H1 (cell line): ENCODE measurements around the gene GLRX5. TPM values are rescaled to one million over a fixed set of nuclear protein-coding genes. Genes with fewer than 3 reads are reported as not detected.

Source experiments
- CTCF ChIA-PET: fragments of 300-600 bp; sonication (Branson Sonifier 250); formaldehyde crosslinking; loops from one replicate; lab custom pipeline; 2021; ENCODE audit not compliant: partially characterized antibody; lab: Charles Lee
- POLR2A ChIA-PET: fragments of 300-600 bp; sonication (Branson Sonifier 250); formaldehyde crosslinking; loops from one replicate; lab custom pipeline; 2021; ENCODE audit warnings: inconsistent platforms; ENCODE audit not compliant: partially characterized antibody; lab: Charles Lee
- DNase-seq, 2 experiments: peaks; one replicate each; pipeline versions ENCODE4 v3.0.0 to v3.0.0-alpha.2; 2010 to 2022; ENCODE audit warnings: low spot score in 2 of 2, low read depth in 1 of 2, mixed read lengths in 1 of 2
- FAIRE-seq: peaks from 2 replicates; lab custom pipeline; 2011; peaks lifted over from hg19 to GRCh38; lab: Jason Lieb, UNC
- H2AFZ ChIP-seq: 2 replicates; pipeline ENCODE4 v1.8.1; 2012; ENCODE audit warnings: low read length, inconsistent platforms
- H2AK5ac ChIP-seq: 2 replicates; pipeline ENCODE4 v1.6.1; 2013; ENCODE audit warnings: low read depth, low read length
- H2BK120ac ChIP-seq: replicated peaks from 2 replicates; pipeline ENCODE3; 2013; ENCODE audit warnings: low read depth, low read length, inconsistent platforms
- H2BK12ac ChIP-seq: 2 replicates; pipeline ENCODE4 v1.6.1; 2013; ENCODE audit warnings: low read depth, low read length
- H2BK15ac ChIP-seq: 2 replicates; pipeline ENCODE4 v1.6.1; 2013; ENCODE audit warnings: low read length
- H2BK20ac ChIP-seq: 2 replicates; pipeline ENCODE4 v1.6.1; 2013; ENCODE audit warnings: low read length
- H2BK5ac ChIP-seq: 2 replicates; pipeline ENCODE4 v1.6.1; 2013; ENCODE audit warnings: low read depth, low read length
- H3K14ac ChIP-seq: 2 replicates; pipeline ENCODE4 v1.6.1; 2013; ENCODE audit warnings: inconsistent platforms; ENCODE audit not compliant: insufficient read length
- H3K18ac ChIP-seq: 2 replicates; pipeline ENCODE4 v1.6.1; 2013; ENCODE audit warnings: low read length; ENCODE audit errors: extremely low read depth
- H3K23ac ChIP-seq: 2 replicates; pipeline ENCODE4 v1.6.1; 2013; ENCODE audit warnings: inconsistent platforms; ENCODE audit not compliant: insufficient read length
- H3K23me2 ChIP-seq: 2 replicates; pipeline ENCODE4 v1.6.1; 2013; ENCODE audit warnings: low read depth, low read length
- H3K27ac ChIP-seq: 2 replicates; pipeline ENCODE4 v1.6.1; 2011; ENCODE audit warnings: low read depth, low read length, inconsistent platforms
- H3K27me3 ChIP-seq, 4 experiments: replicated peaks in 1 of 4; 1 replicate in 1 of 4; 2 replicates in 3 of 4; pipeline versions ENCODE4 v1.6.1 to v1.8.1; 2011 to 2013; ENCODE audit warnings: low read length in 3 of 4, mild to moderate bottlenecking in 3 of 4, inconsistent platforms in 2 of 4, mixed read lengths in 2 of 4, moderate library complexity in 1 of 4; ENCODE audit not compliant: control insufficient read depth in 3 of 4, insufficient read depth in 3 of 4; ENCODE audit errors: extremely low read depth in 1 of 4
- H3K36me3 ChIP-seq, 4 experiments: 2 replicates each; pipeline versions ENCODE4 v1.6.1 to v1.8.1; 2011 to 2013; ENCODE audit warnings: mild to moderate bottlenecking in 4 of 4, low read length in 3 of 4, moderate library complexity in 2 of 4, control low read depth in 1 of 4, inconsistent platforms in 1 of 4; ENCODE audit not compliant: insufficient read depth in 4 of 4, control insufficient read depth in 2 of 4
- H3K4ac ChIP-seq: replicated peaks from 2 replicates; pipeline ENCODE3; 2013; ENCODE audit warnings: low read length, low read depth, mixed read lengths, inconsistent platforms; ENCODE audit not compliant: insufficient read length
- H3K4me1 ChIP-seq, 4 experiments: replicated peaks in 1 of 4; 1 replicate in 1 of 4; 2 replicates in 3 of 4; pipeline versions ENCODE4 v1.6.1 to v1.8.1; 2011 to 2013; ENCODE audit warnings: low read length in 3 of 4, inconsistent platforms in 2 of 4, mixed read lengths in 1 of 4; ENCODE audit not compliant: insufficient read depth in 4 of 4, control insufficient read depth in 3 of 4
- H3K4me2 ChIP-seq, 2 experiments: 2 replicates each; pipeline versions ENCODE4 v1.6.1 to v1.8.1; 2011 to 2013; ENCODE audit warnings: low read depth in 2 of 2, low read length in 2 of 2, control low read depth in 1 of 2, inconsistent platforms in 1 of 2, mild to moderate bottlenecking in 1 of 2; ENCODE audit not compliant: insufficient read depth in 1 of 2
- H3K4me3 ChIP-seq, 4 experiments: fragments of 200-600, 300-600 bp in 1 of 4; sonication (generic), shearing (Covaris generic), sonication (Bioruptor Twin) in 1 of 4; 2 replicates each; pipeline versions ENCODE4 v1.5.1 to v1.8.1; 2011 to 2016; ENCODE audit warnings: low read length in 4 of 4, low read depth in 3 of 4, control low read depth in 2 of 4, inconsistent platforms in 2 of 4, mild to moderate bottlenecking in 2 of 4, mixed read lengths in 1 of 4, moderate library complexity in 1 of 4; ENCODE audit not compliant: insufficient read depth in 2 of 4; ENCODE audit errors: extremely low read depth in 1 of 4
- H3K56ac ChIP-seq: replicated peaks from 2 replicates; pipeline ENCODE3; 2013; ENCODE audit warnings: low read depth, mild to moderate bottlenecking, mixed read lengths, low read length, inconsistent platforms; ENCODE audit not compliant: insufficient read length
- H3K79me1 ChIP-seq: 2 replicates; pipeline ENCODE4 v1.6.1; 2013; ENCODE audit warnings: low read depth, low read length, control low read depth
- H3K79me2 ChIP-seq, 2 experiments: 2 replicates each; pipeline versions ENCODE4 v1.6.1 to v1.8.1; 2012 to 2013; ENCODE audit warnings: low read length in 2 of 2, mild to moderate bottlenecking in 2 of 2, inconsistent platforms in 1 of 2; ENCODE audit not compliant: insufficient read depth in 2 of 2, control insufficient read depth in 1 of 2
- H3K9ac ChIP-seq, 4 experiments: replicated peaks in 1 of 4; 1 replicate in 1 of 4; 2 replicates in 3 of 4; pipeline versions ENCODE4 v1.6.1 to v1.8.1; 2011 to 2013; ENCODE audit warnings: low read depth in 3 of 4, low read length in 3 of 4, control low read depth in 2 of 4, mild to moderate bottlenecking in 2 of 4, moderate library complexity in 2 of 4, inconsistent platforms in 1 of 4; ENCODE audit errors: extremely low read depth in 1 of 4
- H3K9me3 ChIP-seq, 2 experiments: 2 replicates each; pipeline versions ENCODE4 v1.6.1 to v1.8.1; 2012 to 2013; ENCODE audit warnings: mild to moderate bottlenecking in 2 of 2, moderate library complexity in 2 of 2, control low read depth in 1 of 2, inconsistent platforms in 1 of 2, low read depth in 1 of 2, low read length in 1 of 2, mixed read lengths in 1 of 2; ENCODE audit not compliant: insufficient read depth in 2 of 2
- H4K20me1 ChIP-seq, 2 experiments: replicated peaks in 1 of 2; 2 replicates each; pipeline versions ENCODE3 to v1.8.1; 2011 to 2013; ENCODE audit warnings: inconsistent platforms in 2 of 2, low read length in 2 of 2, mild to moderate bottlenecking in 1 of 2; ENCODE audit not compliant: insufficient read depth in 2 of 2, control insufficient read depth in 1 of 2
- H4K5ac ChIP-seq: 2 replicates; pipeline ENCODE4 v1.6.1; 2013; ENCODE audit warnings: low read length, low read depth, mixed read lengths, inconsistent platforms; ENCODE audit not compliant: insufficient read length
- H4K8ac ChIP-seq: 2 replicates; pipeline ENCODE4 v1.8.0; 2013; ENCODE audit warnings: mild to moderate bottlenecking, moderate library complexity, low read length, inconsistent platforms; ENCODE audit not compliant: insufficient read depth; ENCODE audit errors: extremely low read depth
- H4K91ac ChIP-seq: replicated peaks from 2 replicates; pipeline ENCODE3; 2013; ENCODE audit warnings: low read length, mixed read lengths, inconsistent platforms; ENCODE audit not compliant: insufficient read length
- TAF7 ChIP-seq: optimal IDR thresholded peaks from 2 replicates; pipeline ENCODE3; 2011; ENCODE audit warnings: low read depth, mild to moderate bottlenecking, inconsistent platforms, low read length, moderate library complexity, borderline replicate concordance
- WGBS, 2 experiments: shearing (Covaris generic) in 1 of 2; methylation state at CpG; one replicate each; pipeline versions ENCODE4 v1.1.6 to v1.1.7; 2013 to 2015; ENCODE audit warnings: low lambda C conversion rate in 2 of 2, mixed read lengths in 2 of 2, inconsistent platforms in 1 of 2, low coverage in 1 of 2, missing lambda C conversion rate in 1 of 2; ENCODE audit not compliant: insufficient replicate concordance in 2 of 2, insufficient coverage in 1 of 2, insufficient read length in 1 of 2; ENCODE audit errors: extremely low coverage in 1 of 2, missing lambda C conversion rate in 1 of 2; 5-methylcytosine and 5-hydroxymethylcytosine counted together
- polyA plus RNA-seq, 7 experiments: library from polyadenylated mRNA; depleted of rRNA in 3 of 7; stranded (reverse) in 5 of 7; unstranded in 2 of 7; fragments of >200 nt in 5 of 7; fragments of 200-250 nt in 2 of 7; gene quantifications; 1 replicate in 5 of 7; 2 replicates in 1 of 7; 4 replicates in 1 of 7; pipeline versions ENCODE4 v1.2.1 to v1.2.3, GENCODE V29; 2011 to 2013; ENCODE audit warnings: missing spikeins in 2 of 7, mixed read lengths in 2 of 7
- total RNA-seq: library from RNA; stranded (reverse); fragmentation: NEBNext Ultra II Directional; extraction: Animal tissue kit (Norgen Biotek cat#: 25700); gene quantifications from 2 replicates; pipeline ENCODE4 v1.2.1, GENCODE V29; 2021

GLRX5 gene
- total and polyA plus RNA-seq, 2 of the 8 experiments (the other 6 are each of a cell fraction or from before 2014, with no cell fraction given) = 70.1 to 88.8 TPM

DNA sequence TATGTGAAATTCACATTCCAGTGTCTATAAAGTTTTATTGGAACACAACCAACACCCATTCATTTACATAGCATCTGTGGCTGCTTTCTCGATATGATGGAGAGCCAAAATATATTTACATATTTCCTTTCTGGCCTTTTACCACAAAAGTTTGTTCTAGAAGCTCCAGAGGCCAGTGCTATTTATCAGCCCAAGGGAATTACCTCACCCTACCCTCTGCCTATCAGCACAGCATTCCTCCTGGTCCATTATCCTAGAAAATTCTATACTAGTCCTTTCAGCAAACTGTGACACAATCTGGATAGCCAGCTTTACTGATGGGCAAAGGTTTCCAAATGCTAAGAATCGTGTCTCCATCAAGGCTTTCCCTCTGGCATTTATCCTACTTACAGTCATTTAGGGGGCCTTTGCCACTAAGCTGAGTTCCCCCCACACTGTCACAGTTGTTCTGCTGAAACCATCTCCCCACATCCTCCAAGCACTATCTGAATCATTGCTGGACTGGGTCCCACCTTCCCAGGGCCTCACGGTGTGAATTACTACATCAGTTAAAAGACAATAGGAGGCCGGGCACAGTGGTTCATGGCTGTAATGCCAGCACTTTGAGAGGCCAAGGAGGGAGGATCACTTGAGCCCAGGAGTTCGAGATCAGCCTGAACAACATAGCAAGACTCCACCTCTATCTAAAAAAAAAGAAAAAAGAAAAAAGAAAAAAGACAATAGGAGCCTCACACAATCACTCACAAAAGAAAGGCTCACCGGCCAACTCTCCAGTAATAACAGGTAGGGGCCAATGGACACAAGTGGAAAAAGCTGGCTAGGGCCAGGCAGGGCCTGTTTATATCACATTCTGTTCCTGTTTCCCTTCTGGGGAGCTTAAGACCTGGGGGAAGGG, 30.5 kb upstream of the GLRX5 start:
- H4K8ac ChIP-seq = no peak overlapping the region
- H3K4me2 ChIP-seq = no peak overlapping the region
- H2BK15ac ChIP-seq = no peak overlapping the region
- 0 out of 7 replicates have a peak, but pooled peaks cover 0 to 3% (median 0%) of the 10 kb centered on the region in 4 experiments for H3K4me1 ChIP-seq
- H3K56ac ChIP-seq = no peak overlapping the region
- H3K23ac ChIP-seq = no peak overlapping the region
- no peaks in the 10 kb centered on the region for H3K36me3 ChIP-seq
- H3K79me1 ChIP-seq = no peaks in the 10 kb centered on the region
- POLR2A ChIA-PET = interaction anchor here (0.6 kb wide), 1 partner anchor 84 kb away, joined by 3 read pairs; no protein-coding TSS in a partner anchor
- H3K18ac ChIP-seq = no peak overlapping the region
- H4K20me1 ChIP-seq = no peaks in the 10 kb centered on the region
- no peak for DNase-seq
- TF ChIP-seq TAF7 = no peak
- TF ChIP-seq, all 59 proteins: peak for 0
- no peak overlapping the region for H2AFZ ChIP-seq
- no peak for FAIRE-seq
- no peak overlapping the region for H3K4me3 ChIP-seq
- H3K27me3 ChIP-seq = no peaks in the 10 kb centered on the region; a peak in 1 of 7 replicates
- no peak overlapping the region for H2BK120ac ChIP-seq
- H3K27ac ChIP-seq = no peak overlapping the region
- no peaks in the 10 kb centered on the region for H3K9me3 ChIP-seq
- no peak overlapping the region for H3K9ac ChIP-seq
- 92% methylated on average over 6 of the region's 6 CpGs; no CpG with 5 or more reads in 1 of the 2 experiments for WGBS, 2 experiments
- H3K14ac ChIP-seq = no peak overlapping the region
- no peak overlapping the region for H4K91ac ChIP-seq
- no peaks in the 10 kb centered on the region for H3K23me2 ChIP-seq
- no peaks in the 10 kb centered on the region for H3K79me2 ChIP-seq
- no peak overlapping the region for H2AK5ac ChIP-seq
- no peak overlapping the region for H2BK5ac ChIP-seq
- CTCF ChIA-PET = interaction anchor here (0.7 to 1.9 kb wide), 6 partner anchors 9 to 64 kb away, joined by 3 to 10 read pairs (median 4); no protein-coding TSS in a partner anchor
- H4K5ac ChIP-seq = no peak overlapping the region
- H3K4ac ChIP-seq = no peak overlapping the region
- no peak overlapping the region for H2BK12ac ChIP-seq
- H2BK20ac ChIP-seq = no peak overlapping the region
